OCI-LY7 (cell line): Measurements from ENCODE around the gene FBN3. TPM values are rescaled to one million over a fixed set of nuclear protein-coding genes. Genes with fewer than 3 reads are reported as not detected.

Experiments
- BruUV-seq: library from RNA; stranded (reverse); fragments of 400-500 nt; replicated peaks from 2 replicates; lab custom pipeline; 2021; lab: Mats Ljungman, UMichigan
- CTCF ChIA-PET: fragments of 300-600 bp; sonication (Branson Sonifier 250); formaldehyde crosslinking; loops from one replicate; lab custom pipeline; 2022; ENCODE audit warnings: antibody characterized with exemption; ENCODE audit not compliant: unreplicated experiment; lab: Charles Lee
- POLR2A ChIA-PET: fragments of 300-600 bp; sonication (Branson Sonifier 250); formaldehyde crosslinking; loops from one replicate; lab custom pipeline; 2022; ENCODE audit warnings: antibody characterized with exemption; lab: Charles Lee
- DNase-seq: peaks from one replicate; pipeline ENCODE4 v3.0.0-alpha.2; 2015; ENCODE audit warnings: low spot score
- H2AFZ ChIP-seq: fragments of 200-600 bp; sonication (generic), shearing (Covaris generic); 2 replicates; pipeline ENCODE4 v1.6.1; 2014; ENCODE audit warnings: mild to moderate bottlenecking, antibody characterized with exemption, low read length, moderate library complexity
- H3K27ac ChIP-seq: fragments of 200-600 bp; sonication (generic); 2 replicates; pipeline ENCODE4 v1.5.1; 2014; ENCODE audit warnings: mixed run types, low read depth, mild to moderate bottlenecking, moderate library complexity, low read length, inconsistent platforms; ENCODE audit not compliant: poor library complexity, severe bottlenecking
- H3K36me3 ChIP-seq: fragments of 200-600 bp; sonication (generic); 2 replicates; pipeline ENCODE4 v1.6.1; 2014; ENCODE audit warnings: mild to moderate bottlenecking, antibody characterized with exemption, low read length, moderate library complexity, mixed read lengths; ENCODE audit not compliant: insufficient read depth
- H3K4me1 ChIP-seq: fragments of 200-600 bp; sonication (generic); 2 replicates; pipeline ENCODE4 v1.5.1; 2014; ENCODE audit warnings: mild to moderate bottlenecking, low read length; ENCODE audit not compliant: insufficient read depth, poor library complexity, severe bottlenecking
- H3K4me2 ChIP-seq: fragments of 200-600 bp; sonication (generic); 2 replicates; pipeline ENCODE4 v1.6.1; 2014; ENCODE audit warnings: mild to moderate bottlenecking, low read length
- H3K4me3 ChIP-seq: fragments of 200-600 bp; sonication (generic); 2 replicates; pipeline ENCODE4 v1.5.1; 2014; ENCODE audit warnings: mild to moderate bottlenecking, low read depth, low read length; ENCODE audit not compliant: poor library complexity, severe bottlenecking
- H3K79me2 ChIP-seq: fragments of 200-600 bp; sonication (generic); 2 replicates; pipeline ENCODE4 v1.6.1; 2016; ENCODE audit warnings: low read depth, mild to moderate bottlenecking, low read length, moderate library complexity, mixed read lengths; ENCODE audit not compliant: insufficient read depth
- H3K9me2 ChIP-seq: fragments of 200-600 bp; sonication (generic); 2 replicates; pipeline ENCODE4 v1.6.1; 2016; ENCODE audit warnings: mild to moderate bottlenecking, low read length, mixed read lengths; ENCODE audit not compliant: insufficient read depth
- H3K9me3 ChIP-seq: fragments of 200-600 bp; sonication (generic); 2 replicates; pipeline ENCODE4 v1.6.1; 2014; ENCODE audit warnings: mild to moderate bottlenecking, mixed run types, low read length, mixed read lengths
- H4K20me1 ChIP-seq: fragments of 200-600 bp; sonication (generic); 2 replicates; pipeline ENCODE4 v1.6.1; 2014; ENCODE audit warnings: mild to moderate bottlenecking, antibody characterized with exemption, low read length, moderate library complexity, mixed read lengths; ENCODE audit not compliant: insufficient read depth
- EZH2phosphoT487 ChIP-seq: fragments of 200-600 bp; sonication (generic); IDR thresholded peaks from 2 replicates; pipeline ENCODE4 v1.6.1; 2018; ENCODE audit warnings: low read depth, borderline replicate concordance, mild to moderate bottlenecking, mixed run types, antibody characterized with exemption, low read length, moderate library complexity, mixed read lengths
- intact Hi-C: fragments of 100-400 bp; cut with micrococcal nuclease; formaldehyde crosslinking; loops from one replicate; pipeline ENCODE4 v1.10.0; 2022; ENCODE audit not compliant: unreplicated experiment
- total RNA-seq, 2 experiments: library from RNA; depleted of rRNA in 1 of 2; stranded (reverse); fragments of >200 nt in 1 of 2; shearing (Covaris generic) in 1 of 2; gene quantifications; 2 replicates each; pipeline ENCODE4 v1.2.3, GENCODE V29; 2014 to 2022
- TF ChIP-seq, protein P1 (sequence below): fragments of 200-600 bp; sonication (generic); conservative IDR thresholded peaks from 2 replicates; pipeline ENCODE4 v1.5.1; 2014; ENCODE audit warnings: mild to moderate bottlenecking, antibody characterized with exemption, low read length, moderate library complexity, mixed read lengths

The FBN3 gene
- total RNA-seq, 2 experiments from 2014 or later, result not detected

DNA sequence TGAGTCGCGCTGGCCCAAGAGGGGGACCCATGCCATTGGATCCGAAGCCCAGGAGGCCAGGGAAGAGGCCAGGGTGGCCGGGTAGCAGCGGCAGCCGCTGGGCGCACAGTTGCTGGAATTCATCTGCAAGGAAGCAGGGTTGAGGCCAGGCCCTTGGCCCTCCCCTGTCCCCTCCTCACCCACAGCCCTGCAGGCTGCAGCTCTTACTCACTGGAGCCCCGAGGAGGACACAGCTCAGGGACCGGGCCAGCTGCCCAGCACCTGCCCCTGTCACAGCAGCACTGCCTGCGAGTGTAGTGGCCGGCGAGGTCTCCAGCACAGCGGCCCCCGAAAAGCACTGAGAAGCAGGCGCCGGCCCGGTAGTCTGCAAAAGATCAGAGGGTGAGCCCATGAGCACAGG lies 11.2 kb downstream of the FBN3 start:
- no peak overlapping the region for H3K27ac ChIP-seq
- BruUV-seq, result no TSS peak
- no peak overlapping the region for H3K4me2 ChIP-seq
- H3K4me3 ChIP-seq, result no peak overlapping the region
- H3K36me3 ChIP-seq, result no peaks in the 10 kb centered on the region
- ChIA-PET CTCF (no interaction called here), POLR2A (no interaction called here)
- no peak for DNase-seq
- H3K9me3 ChIP-seq, result no peaks in the 10 kb centered on the region
- intact Hi-C loops, result no loop called here
- no peaks in the 10 kb centered on the region for H3K79me2 ChIP-seq
- no peak overlapping the region for H2AFZ ChIP-seq
- H3K9me2 ChIP-seq, result no peaks in the 10 kb centered on the region
- TF ChIP-seq, protein P1, sequence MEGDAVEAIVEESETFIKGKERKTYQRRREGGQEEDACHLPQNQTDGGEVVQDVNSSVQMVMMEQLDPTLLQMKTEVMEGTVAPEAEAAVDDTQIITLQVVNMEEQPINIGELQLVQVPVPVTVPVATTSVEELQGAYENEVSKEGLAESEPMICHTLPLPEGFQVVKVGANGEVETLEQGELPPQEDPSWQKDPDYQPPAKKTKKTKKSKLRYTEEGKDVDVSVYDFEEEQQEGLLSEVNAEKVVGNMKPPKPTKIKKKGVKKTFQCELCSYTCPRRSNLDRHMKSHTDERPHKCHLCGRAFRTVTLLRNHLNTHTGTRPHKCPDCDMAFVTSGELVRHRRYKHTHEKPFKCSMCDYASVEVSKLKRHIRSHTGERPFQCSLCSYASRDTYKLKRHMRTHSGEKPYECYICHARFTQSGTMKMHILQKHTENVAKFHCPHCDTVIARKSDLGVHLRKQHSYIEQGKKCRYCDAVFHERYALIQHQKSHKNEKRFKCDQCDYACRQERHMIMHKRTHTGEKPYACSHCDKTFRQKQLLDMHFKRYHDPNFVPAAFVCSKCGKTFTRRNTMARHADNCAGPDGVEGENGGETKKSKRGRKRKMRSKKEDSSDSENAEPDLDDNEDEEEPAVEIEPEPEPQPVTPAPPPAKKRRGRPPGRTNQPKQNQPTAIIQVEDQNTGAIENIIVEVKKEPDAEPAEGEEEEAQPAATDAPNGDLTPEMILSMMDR, result no peak
- TF ChIP-seq EZH2phosphoT487, result no peak
- H4K20me1 ChIP-seq, result no peaks in the 10 kb centered on the region
- no peaks in the 10 kb centered on the region for H3K4me1 ChIP-seq

DNA sequence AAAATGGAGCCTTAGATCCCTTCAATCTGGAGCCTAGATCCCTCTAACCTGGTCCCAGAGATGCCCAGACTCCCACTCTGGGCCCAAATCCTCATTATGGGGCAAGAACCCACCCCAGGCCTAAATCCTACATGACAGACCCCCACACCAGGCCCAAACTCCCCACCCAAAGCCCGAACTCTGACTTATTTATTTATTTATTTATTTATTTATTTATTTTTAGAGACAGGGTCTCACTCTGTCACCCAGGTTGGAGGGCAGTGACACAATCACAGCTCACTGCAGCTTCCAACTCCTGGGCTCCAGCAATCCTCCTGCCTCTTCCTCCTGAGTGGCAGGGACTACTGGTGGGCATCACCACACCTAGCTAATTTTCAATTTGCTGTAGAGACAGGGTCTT lies 12.0 kb downstream of the FBN3 start:
- Histone ChIP-seq H3K79me2 (no peaks in the 10 kb centered on the region), H3K9me2 (no peaks in the 10 kb centered on the region), H3K4me3 (no peak overlapping the region), H3K36me3 (no peaks in the 10 kb centered on the region), H2AFZ (no peak overlapping the region), H3K27ac (no peak overlapping the region), H4K20me1 (no peaks in the 10 kb centered on the region), H3K9me3 (no peaks in the 10 kb centered on the region), H3K4me1 (no peaks in the 10 kb centered on the region), H3K4me2 (no peak overlapping the region)
- BruUV-seq, result no TSS peak
- DNase-seq, result no peak
- no peak for TF ChIP-seq EZH2phosphoT487
- TF ChIP-seq, protein P1, result no peak
- ChIA-PET POLR2A (no interaction called here), CTCF (no interaction called here)
- intact Hi-C loops, result no loop called here

DNA sequence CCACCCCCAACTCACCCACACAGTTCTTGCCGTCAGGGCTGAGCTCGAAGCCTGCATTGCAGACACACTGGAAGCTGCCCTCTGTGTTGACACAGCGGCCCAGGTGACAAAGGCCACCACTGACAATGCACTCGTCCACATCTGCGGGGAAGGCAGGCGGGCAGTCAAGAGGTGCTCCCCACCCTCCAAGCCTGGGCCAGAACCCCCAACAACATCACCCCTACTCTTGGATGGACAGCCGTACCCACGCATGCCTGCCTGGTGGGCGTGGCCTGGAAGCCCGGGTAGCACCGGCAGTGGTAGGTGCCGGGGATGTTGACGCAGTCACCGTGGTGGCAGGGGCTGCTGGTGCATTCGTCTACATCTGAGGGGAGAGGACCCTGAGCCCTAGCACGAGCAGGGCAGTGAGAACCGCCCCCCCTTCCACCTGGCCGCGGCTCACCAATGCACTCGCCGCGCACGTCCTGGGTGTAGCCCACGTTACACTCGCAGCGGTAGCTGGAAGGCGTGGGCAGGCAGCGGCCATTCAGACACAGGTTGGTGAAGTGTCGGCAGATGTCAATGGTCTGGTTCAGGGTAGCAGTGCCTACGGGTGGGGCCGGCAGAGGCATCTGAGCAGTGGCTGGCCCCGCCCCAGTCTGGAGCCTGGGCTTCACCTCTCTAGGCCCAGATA lies 13.3 kb downstream of the FBN3 start:
- Histone ChIP-seq H3K4me2 (no peak overlapping the region), H4K20me1 (no peaks in the 10 kb centered on the region), H3K27ac (no peak overlapping the region), H3K9me3 (no peaks in the 10 kb centered on the region), H3K79me2 (no peaks in the 10 kb centered on the region), H3K4me1 (no peaks in the 10 kb centered on the region), H3K9me2 (no peaks in the 10 kb centered on the region), H3K4me3 (no peak overlapping the region), H3K36me3 (no peaks in the 10 kb centered on the region), H2AFZ (no peak overlapping the region)
- DNase-seq, result no peak
- ChIA-PET POLR2A (no interaction called here), CTCF (no interaction called here)
- BruUV-seq, result no TSS peak
- intact Hi-C loops, result no loop called here
- TF ChIP-seq EZH2phosphoT487, result no peak
- TF ChIP-seq, protein P1, result no peak
